Islet precursor cell (in vitro differentiated cells): ENCODE measurements around the gene AP1S1.
"Not testable (repeated sequence)": the region's sequence is repeated elsewhere in the genome, so short reads cannot be mapped to it uniquely, and the experiment has no call there.

ENCODE experiments used
- DNase-seq: peaks from one replicate; pipeline ENCODE4 v3.0.0-alpha.2; 2018

Gene AP1S1

GRCh38 chr7:101153969-101154692 lies at the start of gene AP1S1:
Gene AP1S1 (plus strand): TSS chr7:101154476. CDS start chr7:101154515, 39 bp downstream.
- peak; percentile 99 for DNase-seq

DNA sequence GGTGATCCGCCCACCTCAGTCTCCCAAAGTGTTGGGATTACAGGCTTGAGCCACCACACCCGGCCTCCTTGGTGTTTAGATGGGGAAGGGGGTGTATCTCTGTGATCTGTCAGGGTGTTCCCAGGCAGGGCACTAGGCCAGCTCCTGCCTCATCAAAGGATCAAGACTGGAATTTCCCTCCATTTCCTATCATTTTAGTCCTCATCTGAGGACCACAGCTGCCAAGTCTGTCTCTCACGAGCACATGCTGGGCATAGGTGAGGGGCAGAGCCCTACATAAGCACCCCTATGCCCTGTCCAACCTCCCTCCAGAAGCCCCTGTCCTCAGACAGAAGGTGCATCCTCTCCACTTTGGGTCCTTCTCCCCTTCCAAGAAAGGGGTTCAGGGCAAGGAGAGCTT lies 49.5 kb upstream of the AP1S1 start:
- DNase-seq, result no peak

DNA sequence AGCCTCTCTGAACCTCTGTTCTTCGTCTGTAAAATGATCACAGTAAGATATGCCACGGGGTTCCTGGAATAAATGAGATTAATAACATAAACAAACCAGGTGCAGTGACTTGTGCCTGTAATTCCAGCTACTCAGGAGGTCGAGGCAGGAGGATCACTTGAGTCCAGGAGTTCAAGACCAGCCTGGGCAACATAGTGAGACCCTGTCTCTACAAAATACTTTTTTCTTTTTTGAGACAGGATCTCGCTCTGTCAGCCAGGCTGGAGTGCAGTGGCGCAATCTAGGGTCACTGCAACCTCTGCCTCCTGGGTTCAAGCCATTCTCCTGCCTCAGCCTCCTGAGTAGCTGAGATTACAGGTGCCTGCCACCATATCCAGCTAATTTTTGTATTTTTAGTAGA lies 49.0 kb upstream of the AP1S1 start:
- not testable (repeated sequence) for DNase-seq

DNA sequence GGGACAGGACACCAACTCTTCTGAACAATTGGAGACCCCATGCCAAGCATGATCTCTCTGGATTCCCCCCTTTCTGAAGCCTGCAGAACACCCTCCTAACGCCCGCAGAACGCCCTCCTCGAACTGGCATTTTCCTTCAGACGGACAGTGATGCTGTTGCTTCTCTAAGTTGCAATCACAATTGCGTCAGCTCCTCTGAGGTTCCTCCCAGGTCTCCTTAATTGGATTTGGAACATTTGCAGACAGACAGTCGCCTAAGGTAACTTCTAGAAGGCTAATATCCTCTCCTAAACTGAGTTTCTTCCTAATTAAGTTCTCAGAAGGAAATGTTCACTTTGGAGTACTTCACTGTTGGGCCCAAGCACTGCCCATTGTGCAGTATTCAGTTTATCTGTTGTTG lies 47.9 kb upstream of the AP1S1 start:
- no peak for DNase-seq

DNA sequence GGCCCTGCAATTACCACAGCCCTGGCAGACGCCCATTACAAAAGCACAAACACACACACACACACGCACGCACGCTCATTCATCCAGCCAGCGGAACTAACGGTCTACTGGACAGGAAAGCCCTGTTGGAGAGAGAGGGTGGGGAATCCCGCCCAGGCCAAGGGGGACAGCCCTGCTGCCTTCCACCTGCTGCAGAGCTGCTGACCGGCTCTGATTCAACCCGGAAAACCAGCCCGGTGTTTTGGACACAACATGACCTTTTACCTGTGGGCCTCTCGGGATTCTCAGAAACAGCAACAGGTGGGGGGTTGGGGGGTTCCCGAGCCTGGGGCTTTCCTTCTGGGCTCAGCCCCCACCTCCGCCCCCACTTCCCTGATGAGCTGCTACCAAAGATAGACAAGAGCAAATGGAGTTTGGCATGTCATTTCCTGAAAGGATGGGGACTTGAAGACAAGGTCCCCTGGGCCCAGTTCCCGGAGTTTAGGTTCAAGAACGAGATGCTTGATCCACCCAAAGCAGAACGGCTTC lies 45.9 kb upstream of the AP1S1 start:
- no peak for DNase-seq

DNA sequence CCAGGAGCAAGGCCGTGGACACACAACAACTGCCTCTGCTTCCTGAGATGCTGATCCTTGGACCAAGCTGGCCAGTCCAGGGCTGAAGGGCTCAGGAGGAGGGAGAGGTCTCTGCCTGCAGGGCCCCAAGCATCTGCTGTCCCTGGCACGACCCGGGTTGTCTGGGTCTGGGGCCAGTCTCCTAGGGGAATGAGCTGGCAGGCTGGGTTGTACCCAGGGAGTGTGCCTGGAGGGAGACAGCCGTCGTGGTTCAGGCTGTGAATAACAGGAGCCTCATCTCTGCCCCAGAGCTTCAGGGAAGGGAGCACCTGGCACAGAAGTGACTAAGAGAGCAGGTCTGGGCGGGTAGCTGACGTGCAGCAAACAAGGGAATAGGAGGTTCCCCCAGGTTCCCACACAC lies 45.3 kb upstream of the AP1S1 start:
- no peak for DNase-seq

DNA sequence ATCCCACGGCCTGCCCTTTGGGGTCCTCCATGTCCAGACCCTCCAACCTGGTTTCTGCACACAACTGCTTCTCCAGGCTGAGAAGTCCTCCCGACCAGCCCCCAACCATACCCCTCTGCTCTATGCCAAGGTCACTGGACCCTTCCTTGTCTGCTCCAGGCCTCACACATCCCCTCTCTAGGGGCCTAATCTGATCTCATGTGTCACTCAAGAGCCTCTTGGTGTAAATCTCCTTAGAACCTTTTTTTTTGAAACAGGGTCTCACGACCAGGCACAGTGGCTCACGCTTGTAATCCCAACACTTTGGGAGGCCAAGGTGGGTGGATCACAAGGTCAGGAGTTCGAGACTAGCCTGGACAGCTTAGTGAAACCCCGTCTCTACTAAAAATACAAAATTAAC lies 44.9 kb upstream of the AP1S1 start:
- no peak for DNase-seq

DNA sequence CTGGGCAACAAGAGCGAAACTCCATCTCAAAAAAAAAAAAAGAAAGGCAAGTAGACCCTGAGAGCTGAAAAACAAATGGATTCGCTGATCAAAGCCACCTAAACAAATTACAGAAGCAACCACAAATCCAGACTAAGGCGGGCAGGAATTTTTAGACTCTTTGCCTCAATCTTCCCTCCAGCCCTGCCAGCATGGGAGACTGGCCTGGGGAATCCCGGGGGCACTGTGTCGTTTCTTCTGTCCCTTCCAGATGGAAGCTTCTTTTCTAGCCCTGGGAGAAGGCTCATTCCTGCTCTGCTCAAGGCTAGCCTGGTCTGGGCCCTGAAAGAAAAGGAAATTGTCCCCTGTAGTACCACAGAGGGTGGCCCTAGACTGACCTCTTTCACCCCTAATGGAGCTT lies 43.0 kb upstream of the AP1S1 start:
- no peak for DNase-seq

GRCh38 chr7:101112233-101112632 lies 42.0 kb upstream of the AP1S1 start:
- DNase-seq, result no peak

DNA sequence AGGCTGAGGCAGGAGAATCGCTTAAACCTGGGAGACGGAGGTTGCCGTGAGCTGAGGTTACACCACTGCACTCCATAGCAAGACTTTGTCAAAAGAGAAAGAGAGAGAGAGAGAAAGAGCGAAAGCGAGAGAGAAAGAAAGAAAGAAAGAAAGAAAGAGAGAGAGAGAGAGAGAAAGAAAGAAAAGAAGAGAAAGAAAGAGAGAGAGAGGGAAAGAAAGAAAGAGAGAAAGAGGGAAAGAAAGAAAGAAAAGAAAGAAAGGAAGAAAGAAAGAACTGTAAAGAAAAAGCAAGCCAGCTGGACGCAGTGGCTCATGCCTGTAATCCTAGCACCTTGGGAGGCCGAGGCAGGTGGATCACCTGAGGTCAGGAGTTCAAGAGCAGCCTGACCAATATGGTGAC lies 41.1 kb upstream of the AP1S1 start:
- not testable (repeated sequence) for DNase-seq

DNA sequence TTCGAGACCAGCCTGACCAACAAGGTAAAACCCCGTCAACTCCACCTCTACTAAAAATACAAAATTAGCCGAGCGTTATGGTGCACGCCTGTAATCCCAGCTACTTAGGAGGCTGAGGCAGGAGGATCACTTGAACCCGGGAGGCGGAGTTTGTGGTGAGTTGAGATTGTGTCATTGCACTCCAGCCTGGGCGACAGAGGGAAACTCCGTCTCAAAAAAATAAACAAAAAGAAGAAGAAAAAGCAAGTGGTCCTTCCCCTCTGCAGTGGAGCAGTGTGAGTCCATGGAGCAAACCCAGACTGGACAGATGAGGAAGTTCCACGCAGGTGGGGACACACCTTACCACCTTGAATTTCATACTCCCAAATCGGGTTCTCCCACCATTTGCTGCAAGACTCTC lies 40.4 kb upstream of the AP1S1 start:
- DNase-seq, result no peak

- no peak for DNase-seq
These were observed 39.8 kb upstream of the AP1S1 start for GRCh38 chr7:101114492-101114891.

DNA sequence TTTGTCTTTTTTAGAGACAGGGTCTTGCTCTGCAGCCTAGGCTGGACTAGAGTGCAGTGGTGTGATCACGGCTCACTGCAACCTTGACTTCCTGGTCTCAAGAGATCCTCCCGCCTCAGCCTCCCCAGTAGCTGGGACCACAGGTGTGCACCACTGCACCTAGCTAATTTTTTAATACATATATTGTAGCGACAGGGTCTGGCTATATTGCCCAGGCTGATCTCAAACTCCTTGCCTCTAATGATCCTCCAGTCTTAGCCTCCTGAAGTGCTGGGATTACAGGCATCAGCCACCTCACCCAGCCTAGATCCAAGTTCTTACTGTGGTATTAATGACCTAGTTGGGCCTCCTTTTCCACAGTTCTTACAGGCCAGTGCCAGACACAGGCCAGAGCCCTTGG lies 39.1 kb upstream of the AP1S1 start:
- no peak for DNase-seq

DNA sequence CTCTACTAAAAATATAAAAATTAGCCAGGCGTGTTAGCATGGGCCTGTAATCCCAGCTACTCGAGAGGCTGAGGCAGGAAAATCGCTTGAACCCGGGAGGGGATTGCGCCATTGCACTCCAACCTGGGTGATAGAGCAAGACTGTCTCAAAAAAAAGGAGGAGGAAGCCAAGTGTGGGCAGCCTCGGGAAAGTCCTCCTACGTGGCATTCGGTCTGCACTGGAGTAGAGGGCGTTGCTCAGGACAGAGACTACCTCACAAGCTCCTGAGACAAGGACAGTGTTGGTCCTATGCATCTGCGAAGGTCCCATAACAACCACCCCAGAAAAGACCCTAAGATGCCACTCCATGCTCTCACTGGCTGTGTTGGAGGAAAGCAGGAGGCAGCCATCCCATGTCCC lies 37.4 kb upstream of the AP1S1 start:
- DNase-seq, result no peak

DNA sequence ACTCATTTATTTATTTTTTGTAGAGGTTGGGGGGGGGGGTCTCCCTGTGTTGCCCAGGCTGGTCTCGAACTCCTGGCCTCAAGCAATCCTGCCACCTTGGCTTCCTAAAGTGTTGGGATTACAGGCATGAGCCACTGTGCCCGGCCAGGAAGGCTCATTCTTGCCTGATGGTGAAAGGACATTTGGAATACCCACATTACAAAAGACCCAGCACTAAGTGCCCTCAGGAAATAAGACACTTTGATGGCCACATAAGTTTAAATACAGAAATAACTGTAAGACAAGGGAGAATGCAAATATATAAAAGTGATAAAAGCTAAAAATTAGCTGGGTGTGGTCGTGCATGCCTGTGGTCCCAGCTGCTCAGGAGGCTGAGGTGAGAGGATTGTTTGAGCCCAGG lies 35.4 kb upstream of the AP1S1 start:
- DNase-seq, result no peak

GRCh38 chr7:101119876-101120275 lies 34.4 kb upstream of the AP1S1 start:
- DNase-seq, result no peak

DNA sequence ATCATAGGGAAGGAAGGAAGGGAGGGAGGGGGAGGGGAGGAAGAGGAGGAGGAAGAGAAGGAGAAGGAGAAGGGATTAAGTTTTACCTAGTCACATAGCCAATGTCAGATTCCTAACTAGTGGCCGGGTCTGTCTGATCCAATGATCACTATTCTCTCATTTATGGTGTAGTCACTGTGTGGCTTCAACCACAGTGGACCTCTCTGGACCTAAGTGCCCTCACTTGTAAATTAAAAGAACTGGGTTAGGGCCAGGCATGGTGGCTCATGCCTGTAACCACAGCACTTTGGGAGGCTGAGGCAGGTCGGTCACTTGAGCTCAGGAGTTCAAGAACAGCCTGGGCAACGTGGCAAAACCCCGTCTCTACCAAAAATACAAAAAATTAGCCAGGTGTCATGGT lies 34.0 kb upstream of the AP1S1 start:
- no peak for DNase-seq

DNA sequence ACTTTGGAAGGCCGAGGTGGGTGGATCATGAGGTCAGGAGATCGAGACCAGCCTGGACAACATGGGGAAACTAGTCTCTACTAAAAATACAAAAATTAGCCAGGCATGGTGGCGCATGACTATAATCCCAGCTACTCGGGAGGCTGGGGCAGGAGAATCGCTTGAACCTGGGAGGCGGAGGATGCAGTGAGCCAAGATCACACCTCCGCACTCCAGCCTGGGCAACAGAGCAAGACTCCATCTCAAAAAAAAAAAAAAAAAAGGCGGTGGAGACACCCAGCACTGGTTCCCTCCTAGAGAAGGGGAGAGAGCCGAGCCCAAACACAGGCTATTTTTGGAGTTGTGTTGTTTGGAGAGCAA lies 32.7 kb upstream of the AP1S1 start:
- DNase-seq, result not testable (repeated sequence)

DNA sequence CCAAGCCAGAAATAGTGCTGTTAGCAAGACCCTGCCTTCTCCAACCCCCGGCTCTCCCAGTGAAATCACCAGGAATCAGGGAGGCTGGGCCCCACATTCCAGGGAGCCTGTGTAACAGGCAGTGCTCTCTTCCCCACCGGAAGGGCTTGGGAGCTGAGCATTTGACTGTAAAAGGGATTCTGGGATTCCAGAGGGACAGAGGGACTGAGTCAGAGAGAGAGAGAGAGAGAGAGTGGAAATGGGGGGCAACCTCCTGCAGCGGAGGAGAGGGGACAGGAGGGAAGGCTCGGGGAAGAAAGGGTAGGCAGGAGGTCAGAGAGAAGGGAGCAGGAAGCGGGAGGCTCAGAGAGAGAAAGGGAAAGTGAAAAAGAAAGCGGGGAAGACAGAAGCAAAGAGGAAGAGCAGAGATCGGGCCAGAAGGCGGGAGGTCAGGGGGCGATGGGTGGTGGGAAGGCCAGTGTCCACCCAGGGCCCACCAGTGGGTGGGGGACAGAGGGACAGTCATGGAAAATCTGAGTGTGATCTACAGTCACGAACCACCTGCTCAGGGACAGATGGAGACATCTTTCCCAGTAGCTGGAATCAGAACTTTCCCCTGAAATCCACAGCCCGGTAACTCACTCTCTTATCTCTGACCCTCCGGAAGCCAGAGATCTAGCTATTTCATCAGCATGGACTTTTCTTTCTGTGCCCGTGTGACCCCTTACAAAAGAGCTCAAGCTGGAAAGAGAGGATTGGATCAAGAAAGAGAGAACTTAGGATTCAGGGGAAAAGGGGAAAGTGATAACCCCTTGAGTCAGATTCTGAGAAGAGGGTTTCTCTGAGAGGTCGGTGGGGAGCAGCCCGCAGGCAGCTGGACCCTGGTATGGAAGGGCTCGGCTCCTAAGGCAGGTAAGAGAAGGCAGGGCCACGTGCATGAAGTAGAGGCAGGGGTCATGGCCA lies 32.0 kb upstream of the AP1S1 start:
- peak; percentile 97 for DNase-seq

GRCh38 chr7:101122933-101123702 lies 31.2 kb upstream of the AP1S1 start:
- no peak for DNase-seq

DNA sequence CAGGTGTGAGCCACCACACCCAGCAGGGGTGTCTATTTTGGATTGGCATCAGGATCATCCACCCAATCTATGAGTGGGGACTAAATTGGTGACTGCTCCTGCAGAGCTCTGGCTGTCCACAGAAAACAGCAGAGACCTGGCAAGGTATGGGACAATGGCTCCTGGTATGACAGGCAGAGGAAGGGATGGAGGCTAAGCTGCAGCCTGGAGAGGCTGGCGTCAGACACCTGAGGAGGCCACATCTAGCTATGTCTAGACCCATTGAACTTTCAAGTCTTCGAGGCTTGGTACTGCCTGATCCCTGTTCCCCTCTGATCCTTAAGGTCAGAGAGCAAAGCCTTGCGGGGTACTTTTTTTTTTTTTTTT lies 30.6 kb upstream of the AP1S1 start:
- DNase-seq, result no peak

- DNase-seq, result peak; percentile 80
These were observed 29.8 kb upstream of the AP1S1 start for GRCh38 chr7:101124376-101125056.
